Parathyroid adenoma (tissue), 2 donors: ENCODE data around the gene DAPK2.

Experiments
- H2AFZ ChIP-seq: fragments of 300-600 bp; sonication (generic); one replicate; pipeline ENCODE4 v1.7.0; 2017; ENCODE audit warnings: antibody characterized with exemption, mild to moderate bottlenecking
- H3K27ac ChIP-seq: fragments of 300-600 bp; sonication (generic); one replicate; pipeline ENCODE4 v1.7.0; 2017
- H3K27me3 ChIP-seq: fragments of 300-600 bp; sonication (generic); one replicate; pipeline ENCODE4 v1.7.0; 2017; ENCODE audit warnings: low read length; ENCODE audit not compliant: control insufficient read depth, insufficient read depth
- H3K36me3 ChIP-seq: fragments of 300-600 bp; sonication (generic); one replicate; pipeline ENCODE4 v1.7.0; 2017; ENCODE audit warnings: low read length; ENCODE audit not compliant: control insufficient read depth, insufficient read depth
- H3K4me1 ChIP-seq: fragments of 300-600 bp; sonication (generic); one replicate; pipeline ENCODE4 v1.7.0; 2017; ENCODE audit warnings: control low read depth
- H3K4me2 ChIP-seq: fragments of 300-600 bp; sonication (generic); one replicate; pipeline ENCODE4 v1.7.0; 2017; ENCODE audit warnings: low read length
- H3K4me3 ChIP-seq: fragments of 300-600 bp; sonication (generic); one replicate; pipeline ENCODE4 v1.7.0; 2017; ENCODE audit warnings: low read depth, low read length
- H3K79me2 ChIP-seq: fragments of 300-600 bp; sonication (generic); one replicate; pipeline ENCODE4 v1.7.0; 2017; ENCODE audit warnings: control low read depth
- H3K9ac ChIP-seq: fragments of 300-600 bp; sonication (generic); one replicate; pipeline ENCODE4 v1.7.0; 2017; ENCODE audit warnings: mild to moderate bottlenecking
- H3K9me3 ChIP-seq: fragments of 300-600 bp; sonication (generic); one replicate; pipeline ENCODE4 v1.7.0; 2017; ENCODE audit warnings: low read length; ENCODE audit not compliant: control insufficient read depth
- CTCF ChIP-seq: fragments of 300-600 bp; sonication (generic); IDR thresholded peaks from one replicate; pipeline ENCODE4 v1.7.0; 2017; ENCODE audit warnings: antibody characterized with exemption, mild to moderate bottlenecking
- donor health status: primary hyperparathyroidism.

Gene DAPK2

GRCh38 chr15:63982381-63982854, 63.9 kb downstream of the DAPK2 start:
- Histone ChIP-seq H3K27ac (no peak overlapping the region), H3K27me3 (no peaks in the 10 kb centered on the region), H3K9me3 (no peaks in the 10 kb centered on the region), H3K4me1 (no peaks in the 10 kb centered on the region), H3K79me2 (no peaks in the 10 kb centered on the region), H3K4me2 (no peak overlapping the region), H3K4me3 (no peak overlapping the region), H3K9ac (no peak overlapping the region), H2AFZ (no peak overlapping the region), H3K36me3 (no peaks in the 10 kb centered on the region)
- no peak for TF ChIP-seq CTCF

- Histone ChIP-seq H3K9ac (no peak overlapping the region), H3K9me3 (no peaks in the 10 kb centered on the region), H2AFZ (no peak overlapping the region), H3K27ac (no peak overlapping the region), H3K79me2 (no peaks in the 10 kb centered on the region), H3K36me3 (no peaks in the 10 kb centered on the region), H3K4me1 (no peaks in the 10 kb centered on the region), H3K4me2 (no peak overlapping the region), H3K27me3 (no peaks in the 10 kb centered on the region), H3K4me3 (no peak overlapping the region)
- TF ChIP-seq CTCF: no peak
Observed at GRCh38 chr15:63981596-63982320, 64.5 kb downstream of the DAPK2 start.

- H3K9ac ChIP-seq: no peak overlapping the region
- peak overlapping the region; percentile 28 for H2AFZ ChIP-seq
- no peak overlapping the region for H3K27ac ChIP-seq
- no peak overlapping the region for H3K4me2 ChIP-seq
- no peaks in the 10 kb centered on the region for H3K79me2 ChIP-seq
- H3K4me1 ChIP-seq: no peaks in the 10 kb centered on the region
- H3K36me3 ChIP-seq: no peaks in the 10 kb centered on the region
- H3K4me3 ChIP-seq: no peak overlapping the region
- H3K9me3 ChIP-seq: no peaks in the 10 kb centered on the region
- H3K27me3 ChIP-seq: no peaks in the 10 kb centered on the region
- no peak for TF ChIP-seq CTCF
Observed at GRCh38 chr15:63979262-63979793, 67.0 kb downstream of the DAPK2 start.

GRCh38 chr15:63978511-63979261, 67.6 kb downstream of the DAPK2 start:
- Histone ChIP-seq H3K27me3 (no peaks in the 10 kb centered on the region), H3K36me3 (no peaks in the 10 kb centered on the region), H3K4me1 (no peaks in the 10 kb centered on the region), H3K27ac (no peak overlapping the region), H2AFZ (peak overlapping the region; percentile 28), H3K9ac (no peak overlapping the region), H3K4me3 (no peak overlapping the region), H3K9me3 (no peaks in the 10 kb centered on the region), H3K4me2 (no peak overlapping the region), H3K79me2 (no peaks in the 10 kb centered on the region)
- TF ChIP-seq CTCF: no peak
